Fibroblast of villous mesenchyme (primary cell): Measurements from ENCODE around the gene SHTN1. TPM values are rescaled to one million over a fixed set of nuclear protein-coding genes. Genes with fewer than 3 reads are reported as not detected.

Source experiments
- DNase-seq: peaks from one replicate; pipeline ENCODE4 v3.0.0-alpha.2; 2010; ENCODE audit warnings: low read depth
- H3K4me3 ChIP-seq: 2 replicates; pipeline ENCODE4 v1.5.1; 2011; ENCODE audit warnings: low read depth, mild to moderate bottlenecking, low read length
- CTCF ChIP-seq: IDR thresholded peaks from 2 replicates; pipeline ENCODE4 v1.5.1; 2012; ENCODE audit warnings: low read depth, mild to moderate bottlenecking, low read length; ENCODE audit not compliant: insufficient read depth
- total RNA-seq: library from RNA; depleted of rRNA; stranded (reverse); fragments of >200 nt; gene quantifications from 2 replicates; pipeline ENCODE4 v1.2.3, GENCODE V29; 2012

SHTN1 gene
- total RNA-seq, 1 donor = 2.2 TPM

- no peak for TF ChIP-seq CTCF
- H3K4me3 ChIP-seq = no peak overlapping the region
- DNase-seq = no peak
These were observed 89.6 kb downstream of the SHTN1 start for GRCh38 chr10:116915340-116915739.

- no peak for DNase-seq
These were observed 91.3 kb downstream of the SHTN1 start for GRCh38 chr10:116913695-116914094.

GRCh38 chr10:116912162-116912561 lies 92.8 kb downstream of the SHTN1 start:
- DNase-seq = no peak
- TF ChIP-seq CTCF = no peak
- no peak overlapping the region for H3K4me3 ChIP-seq

More at GRCh38 chr10:116913695-116914094, 91.3 kb downstream of the SHTN1 start:
- TF ChIP-seq CTCF = no peak
- H3K4me3 ChIP-seq = no peak overlapping the region

- TF ChIP-seq CTCF = no peak
- peak; percentile 4 for DNase-seq
- no peak overlapping the region for H3K4me3 ChIP-seq
These were observed 94.1 kb downstream of the SHTN1 start for GRCh38 chr10:116910910-116911309.

GRCh38 chr10:116909307-116909706 lies 95.7 kb downstream of the SHTN1 start:
- no peak for TF ChIP-seq CTCF
- no peak for DNase-seq
- H3K4me3 ChIP-seq = no peak overlapping the region

- TF ChIP-seq CTCF = no peak
- DNase-seq = no peak
These were observed 97.6 kb downstream of the SHTN1 start for GRCh38 chr10:116907245-116907987.

GRCh38 chr10:116905845-116906210 lies 99.2 kb downstream of the SHTN1 start:
- no peak for TF ChIP-seq CTCF
- no peak for DNase-seq
- no peak overlapping the region for H3K4me3 ChIP-seq

More at GRCh38 chr10:116907245-116907987, 97.6 kb downstream of the SHTN1 start:
- no peak overlapping the region for H3K4me3 ChIP-seq
